Measurements from ENCODE around the gene GTPBP1.

The GTPBP1 gene

DNA sequence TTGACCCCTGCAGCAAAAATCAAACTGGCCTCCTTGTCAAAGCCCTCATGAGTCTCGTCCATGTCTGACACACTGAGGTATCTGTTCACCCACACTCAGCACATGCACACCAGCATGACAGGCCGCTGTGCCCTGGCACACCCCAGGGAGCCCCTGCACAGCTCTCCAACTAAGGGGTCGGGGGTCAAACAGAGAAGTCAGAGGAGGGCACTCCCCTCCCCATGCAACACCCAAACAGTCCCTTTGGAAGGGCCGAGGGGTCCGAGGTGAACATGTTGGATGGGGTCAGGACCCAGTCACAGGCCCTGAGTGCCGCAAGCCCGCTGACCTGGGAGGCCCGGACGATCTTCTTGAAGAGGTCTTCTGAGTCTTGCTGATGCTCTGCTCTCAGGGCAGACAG, 35.4 kb downstream of the GTPBP1 start:
- no peak for DNase-seq (ENCODE audit: low spot score)

- DNase-seq (ENCODE audit: low spot score): no peak
These were observed 35.8 kb downstream of the GTPBP1 start for GRCh38 chr22:38741576-38741975.

DNA sequence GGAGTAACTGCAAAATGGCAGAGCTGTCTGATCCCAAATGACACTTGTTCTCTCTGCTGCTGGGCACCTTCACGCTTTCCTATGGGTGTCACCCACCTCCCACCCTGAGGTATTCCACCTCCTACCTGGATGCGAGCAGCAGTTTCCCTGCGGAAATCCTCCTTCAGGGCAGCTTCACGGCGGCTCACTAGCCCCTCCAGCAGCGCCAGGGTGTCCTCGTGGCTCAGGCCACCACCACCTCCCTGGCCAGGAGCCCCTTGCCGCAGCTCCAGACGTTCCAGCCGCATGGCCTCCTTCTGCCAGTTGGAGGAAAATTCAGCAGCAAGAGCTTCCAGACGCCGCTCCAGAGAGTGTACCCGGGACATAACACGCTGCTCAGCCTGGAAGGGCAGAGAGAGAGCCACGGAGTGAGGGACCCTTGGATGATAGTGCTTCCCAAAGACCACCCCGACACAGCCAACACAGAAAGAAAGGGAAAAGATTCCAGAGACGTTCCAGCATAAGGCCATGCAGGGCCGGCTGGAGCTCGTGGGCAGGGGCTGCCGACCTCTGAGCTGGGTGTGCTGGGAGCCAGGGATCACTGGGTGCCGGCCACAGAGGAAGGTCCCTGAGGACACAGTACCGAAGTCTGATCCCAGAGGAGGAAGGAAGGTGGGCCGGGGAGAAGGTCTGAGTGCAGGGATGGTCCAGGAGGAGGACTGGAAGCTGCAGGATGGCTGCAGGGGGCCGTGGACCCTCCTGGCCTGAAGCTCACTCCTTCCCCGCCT, 36.6 kb downstream of the GTPBP1 start:
- no peak for DNase-seq (ENCODE audit: low spot score)

- DNase-seq (ENCODE audit: low spot score): no peak
These were observed 39.2 kb downstream of the GTPBP1 start for GRCh38 chr22:38744981-38745380.

DNA sequence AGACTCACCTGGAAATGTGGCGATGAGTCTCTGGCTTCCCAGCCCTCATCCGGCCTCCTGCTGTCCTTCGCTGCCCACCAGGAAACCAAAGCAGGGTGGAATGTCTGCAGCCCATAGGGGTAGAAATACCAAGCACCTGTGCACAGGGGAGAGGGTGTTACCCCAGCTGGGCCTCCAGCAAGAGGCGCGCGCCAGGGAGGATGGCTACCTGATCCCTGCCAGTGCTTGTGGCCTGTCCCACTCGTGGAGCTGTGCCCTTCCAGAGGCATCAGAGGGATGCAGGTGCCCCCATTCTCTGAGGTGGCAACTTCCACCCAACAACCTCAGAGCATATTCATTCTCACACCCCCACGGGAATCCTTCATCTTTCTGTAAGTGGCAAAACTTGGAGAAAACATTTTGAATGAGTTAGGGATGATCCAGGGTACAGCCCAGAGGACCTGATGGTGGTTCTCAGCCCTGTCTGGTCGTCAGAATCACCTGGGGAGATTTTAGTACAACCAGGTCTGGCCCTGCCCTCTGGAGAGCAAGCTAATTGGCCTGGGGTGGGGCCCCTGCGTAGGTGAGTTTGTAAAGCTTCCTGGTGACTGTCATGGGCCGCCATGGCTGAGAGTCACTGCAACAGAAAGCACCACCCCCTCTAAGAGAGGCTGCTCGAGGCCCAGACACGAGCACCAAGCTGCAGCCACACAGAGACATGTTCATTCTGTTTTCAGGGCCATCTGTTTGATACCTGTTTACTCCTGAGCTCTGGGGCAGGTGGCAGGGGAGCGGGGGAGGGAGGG, 40.1 kb downstream of the GTPBP1 start:
- no peak for DNase-seq (ENCODE audit: low spot score)

- no peak for DNase-seq (ENCODE audit: low spot score)
These were observed 42.9 kb downstream of the GTPBP1 start for GRCh38 chr22:38748487-38749136.

- no peak for DNase-seq (ENCODE audit: low spot score)
These were observed 44.4 kb downstream of the GTPBP1 start for GRCh38 chr22:38750104-38750503.

- no peak for DNase-seq (ENCODE audit: low spot score)
These were observed 44.9 kb downstream of the GTPBP1 start for GRCh38 chr22:38750638-38751037.

GRCh38 chr22:38751066-38751421, 45.3 kb downstream of the GTPBP1 start:
- DNase-seq (ENCODE audit: low spot score): no peak

- no peak for DNase-seq (ENCODE audit: low spot score)
These were observed 45.9 kb downstream of the GTPBP1 start for GRCh38 chr22:38751422-38752346.

- peak; percentile 31 for DNase-seq (ENCODE audit: low spot score)
These were observed 48.4 kb downstream of the GTPBP1 start for GRCh38 chr22:38753948-38754750.

DNA sequence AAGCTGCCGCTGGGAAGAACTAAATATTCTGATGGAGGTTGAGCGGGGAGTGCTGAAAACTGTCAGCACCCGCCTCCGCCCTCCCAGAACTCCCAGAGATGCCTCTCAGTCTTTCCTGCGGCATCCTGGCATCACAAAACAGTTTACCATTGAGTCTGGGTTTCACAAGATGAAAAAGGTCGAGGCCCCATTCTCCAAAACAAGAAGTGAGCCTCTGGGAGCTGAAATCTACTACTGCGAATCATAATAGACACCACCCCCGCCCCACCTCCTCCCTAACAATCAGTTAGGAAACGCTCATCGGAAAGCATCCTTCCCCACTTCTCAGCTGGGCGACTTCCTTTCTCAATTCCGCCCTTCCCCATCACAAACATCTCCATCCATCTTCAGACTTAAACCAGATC, 49.0 kb downstream of the GTPBP1 start:
- DNase-seq (ENCODE audit: low spot score): peak; percentile 63

DNA sequence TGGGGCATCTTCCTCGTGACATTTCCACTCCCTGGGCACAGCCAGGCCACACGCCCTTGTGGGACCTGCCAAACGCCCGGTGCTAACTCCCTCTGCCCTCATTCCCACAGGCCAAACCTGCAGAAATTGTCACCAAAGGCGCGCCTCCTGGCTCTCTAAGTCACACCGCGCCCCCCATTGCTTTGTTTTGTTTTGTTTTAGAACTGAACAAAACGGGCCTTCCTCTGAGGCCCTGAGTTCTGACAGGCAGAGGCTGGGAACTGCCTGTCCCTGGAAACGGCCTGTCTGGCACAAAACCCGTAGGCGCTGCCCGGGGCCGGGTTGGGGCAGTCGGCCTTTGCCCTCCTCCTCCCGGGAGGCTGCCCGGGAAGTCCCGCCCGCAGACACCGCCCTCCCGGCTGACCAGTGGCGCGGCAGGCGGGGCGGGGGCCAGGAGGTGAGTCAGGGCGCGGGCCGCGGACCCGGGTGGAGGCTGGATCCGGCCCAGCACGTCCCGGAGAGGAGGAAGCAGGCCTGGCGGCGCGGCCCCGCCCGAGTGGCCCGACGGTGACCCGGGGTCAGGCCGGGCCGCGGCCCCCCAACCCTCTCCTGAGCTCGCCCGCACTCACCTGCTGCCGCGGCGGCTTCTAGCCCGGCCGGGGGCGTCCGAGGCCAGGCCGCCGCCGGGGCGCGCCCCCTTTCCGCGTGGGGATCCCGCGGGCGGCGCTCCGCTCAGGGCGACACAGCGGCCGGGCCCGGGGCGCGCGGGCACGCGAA, 49.6 kb downstream of the GTPBP1 start:
- peak; percentile 97 for DNase-seq (ENCODE audit: low spot score)

DNA sequence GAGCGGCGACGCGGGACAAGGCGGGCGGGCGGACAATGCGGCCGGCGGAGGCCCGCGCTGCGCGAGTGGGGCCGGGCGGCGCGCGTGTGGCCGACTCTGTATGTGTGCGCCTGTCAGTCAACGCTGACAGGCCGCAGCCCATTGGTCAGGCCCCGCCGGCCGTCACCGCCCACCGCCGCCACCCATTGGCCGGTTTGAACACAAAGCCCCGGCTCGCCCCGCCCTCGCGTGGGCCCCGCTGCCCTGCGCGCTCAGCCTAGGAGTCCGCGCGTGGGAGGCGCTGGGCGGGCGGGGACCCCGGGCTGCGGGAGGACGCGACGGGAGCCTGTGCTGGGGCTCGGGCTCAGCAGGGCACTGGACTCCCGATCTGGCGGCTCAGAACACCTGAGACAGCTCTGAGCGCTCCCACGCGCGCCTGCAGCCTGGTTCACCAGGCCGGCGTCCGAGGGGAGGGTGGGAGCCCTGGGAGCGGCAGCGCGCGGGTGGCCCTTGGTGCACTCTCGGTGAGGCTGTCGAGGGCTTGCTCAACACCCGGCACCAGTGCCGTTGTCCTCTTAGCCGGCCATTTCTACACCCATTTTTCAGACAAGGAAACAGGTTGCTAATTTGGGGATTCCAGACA, 50.3 kb downstream of the GTPBP1 start, which contains the start of gene SUN2:
SUN2 (minus strand) TSS at position 88 of the 622 bp plus-strand sequence. CDS start 3,370 bp downstream, outside the sequence.
- DNase-seq (ENCODE audit: low spot score): peak; percentile 99

DNA sequence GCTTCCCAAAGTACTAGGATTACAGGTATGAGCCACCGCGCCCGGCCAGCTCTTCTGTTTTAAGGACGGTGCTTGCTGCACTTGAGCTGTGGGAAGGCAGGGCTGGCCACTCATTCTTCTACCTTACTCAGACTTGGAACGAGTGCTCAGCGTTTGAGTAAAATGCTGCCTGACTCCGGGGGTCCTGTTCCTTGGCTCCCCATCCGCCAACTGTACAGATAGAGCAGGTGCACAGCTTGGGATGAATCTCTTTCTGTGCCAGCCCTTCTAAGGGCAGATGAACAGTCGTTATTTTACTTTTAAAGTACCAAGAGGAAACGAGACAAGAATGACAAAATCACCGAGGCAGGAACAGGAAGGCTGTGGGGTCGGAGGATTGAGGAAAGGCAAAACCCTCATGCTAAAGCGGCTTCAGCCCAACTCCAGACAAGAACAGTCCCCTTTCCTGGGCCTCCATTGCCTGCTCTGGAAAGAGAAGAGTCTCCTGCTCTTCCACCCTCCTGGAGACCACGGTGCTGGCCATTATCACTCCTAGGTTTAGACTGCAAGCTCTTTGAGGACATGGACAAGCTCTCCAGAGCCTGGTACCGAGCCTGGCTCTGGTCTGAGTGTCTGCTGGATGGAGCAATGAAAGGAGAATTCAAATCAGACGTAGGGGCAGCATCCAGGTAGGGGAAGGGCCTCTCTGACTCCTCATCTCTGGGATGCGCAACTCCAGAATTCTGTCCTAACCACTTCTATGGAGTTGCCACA, 51.1 kb downstream of the GTPBP1 start:
- DNase-seq (ENCODE audit: low spot score): no peak

DNA sequence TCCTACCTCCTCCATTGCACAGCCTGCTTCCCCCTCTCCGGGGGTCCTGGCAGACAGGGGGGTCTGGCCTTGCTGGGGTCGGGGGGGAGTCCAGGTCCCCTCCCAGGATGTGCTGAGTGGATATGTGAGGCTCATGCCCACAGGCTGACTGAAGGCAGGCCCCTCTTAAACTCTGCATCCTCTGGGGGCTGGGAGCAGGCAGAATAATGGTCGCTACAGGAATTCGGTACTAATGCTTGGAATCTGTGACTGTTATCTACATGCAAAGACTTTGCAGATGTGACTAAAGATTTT, 51.7 kb downstream of the GTPBP1 start:
- no peak for DNase-seq (ENCODE audit: low spot score)

- DNase-seq (ENCODE audit: low spot score): no peak
These were observed 52.7 kb downstream of the GTPBP1 start for GRCh38 chr22:38758276-38758945.

DNA sequence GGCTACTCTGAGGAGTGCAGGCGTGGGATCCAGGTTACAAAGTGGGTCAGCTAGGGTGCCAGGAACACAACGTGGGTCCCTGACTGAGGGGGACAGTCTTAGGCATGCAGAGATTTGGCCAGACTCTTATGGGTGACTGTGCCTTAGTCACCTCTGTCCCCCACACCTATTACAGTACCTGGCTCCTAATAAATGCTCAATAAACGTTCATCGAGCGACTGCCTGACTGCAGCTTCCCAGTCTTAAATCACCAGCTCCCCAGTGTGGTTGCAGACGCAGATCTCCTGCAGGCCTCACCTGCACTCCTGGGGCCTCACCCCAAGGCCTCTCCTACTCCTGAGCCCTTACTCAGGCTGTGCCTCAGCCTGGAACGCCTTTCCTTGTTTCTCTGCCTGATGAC, 53.3 kb downstream of the GTPBP1 start:
- DNase-seq (ENCODE audit: low spot score): no peak
